GM18511 (cell line): ENCODE results near the gene SLC24A4.

Source experiments
- ATAC-seq: cut with Tn5 transposase; IDR thresholded peaks from one replicate; pipeline ENCODE4 v1.9.1; 2021; ENCODE audit warnings: mild to moderate bottlenecking, moderate library complexity; ENCODE audit not compliant: unreplicated experiment

SLC24A4 gene

DNA sequence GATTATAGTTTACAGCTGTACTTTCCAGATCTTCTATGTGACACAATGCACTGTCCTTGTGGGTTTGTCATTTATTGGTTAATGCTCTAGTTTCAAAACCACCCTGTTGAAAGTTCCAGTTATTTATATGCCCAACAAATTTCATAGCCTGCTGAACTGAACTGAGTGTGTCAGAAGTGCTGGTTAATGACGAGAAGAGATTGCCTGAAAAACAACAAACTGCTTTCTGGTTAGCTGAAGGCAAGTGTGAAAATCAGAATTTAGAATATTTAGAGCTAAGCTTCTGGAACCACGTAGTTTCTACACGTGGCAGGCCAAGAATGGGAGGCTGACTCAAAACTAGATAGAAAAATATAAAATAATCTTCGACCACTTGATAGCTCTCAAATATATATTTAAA, 171.5 kb downstream of the SLC24A4 start:
- no peak for ATAC-seq

DNA sequence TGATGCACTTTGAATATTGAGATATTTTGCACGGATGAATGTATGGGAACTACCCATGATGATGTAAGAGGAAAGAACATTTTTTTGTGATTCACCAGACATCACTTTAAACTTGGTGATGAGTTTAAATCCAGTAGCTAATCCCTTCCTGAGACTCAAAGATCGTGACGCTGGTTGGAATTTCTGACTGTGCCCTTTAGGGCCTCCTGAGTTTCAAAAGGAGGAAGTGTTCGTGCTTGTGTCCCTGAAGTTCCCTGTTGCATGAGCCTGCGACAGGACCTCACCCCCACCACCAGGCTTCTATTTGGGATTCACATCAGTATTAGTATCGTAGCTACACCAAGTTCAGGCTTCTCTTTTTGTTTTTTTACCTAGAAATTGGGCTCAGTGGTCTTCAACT, 172.1 kb downstream of the SLC24A4 start:
- ATAC-seq, result no peak

DNA sequence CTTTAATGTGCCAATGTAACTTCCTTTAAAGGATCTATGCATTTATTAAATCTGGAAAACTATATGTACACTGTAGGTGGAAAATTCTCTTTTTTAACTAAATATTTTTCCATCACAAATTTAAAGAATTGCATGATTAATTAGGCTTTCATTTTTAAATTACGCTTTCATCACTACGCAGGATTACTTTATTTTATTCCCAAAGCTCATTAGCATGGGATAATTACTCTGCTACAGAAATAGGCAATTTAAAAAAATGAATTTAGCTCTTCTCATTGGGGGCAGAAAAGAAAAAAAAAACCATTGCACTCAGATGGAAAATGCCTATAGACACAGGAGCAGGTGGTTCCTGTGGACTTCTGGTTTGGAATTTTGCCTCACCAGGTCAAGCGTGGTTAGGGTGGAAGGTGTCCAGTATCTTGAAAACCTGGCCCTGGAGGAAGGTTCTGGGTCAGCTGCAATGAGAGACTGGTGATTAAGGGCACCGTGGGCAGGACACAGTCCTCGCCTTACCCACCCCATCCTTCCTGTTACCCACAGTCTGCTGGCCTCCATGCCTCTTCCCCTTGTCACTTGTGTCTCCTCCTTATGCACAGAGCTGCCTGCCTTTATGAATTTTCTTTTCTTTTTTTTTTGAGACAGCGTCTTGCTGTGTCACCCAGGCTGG, 173.4 kb downstream of the SLC24A4 start:
- no peak for ATAC-seq

DNA sequence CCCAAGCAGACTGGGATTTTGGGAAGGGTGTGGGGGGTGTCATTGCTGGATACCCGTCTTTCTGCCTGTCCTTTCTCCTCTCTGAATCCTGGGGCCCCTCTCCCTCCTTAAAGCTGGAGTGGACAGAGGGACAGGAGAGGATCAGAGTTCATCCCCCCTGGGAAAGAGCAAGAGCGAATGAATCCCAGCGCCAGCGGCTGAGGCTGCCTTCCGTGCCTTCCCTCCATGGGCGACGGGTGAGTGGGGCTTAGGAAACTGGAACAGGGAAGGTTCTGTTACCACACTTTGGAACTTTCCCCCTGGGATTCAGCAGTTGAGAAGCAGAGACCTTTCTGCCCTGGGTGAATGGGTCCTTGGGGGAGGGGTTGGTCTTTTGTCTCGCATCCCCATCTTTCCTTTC, 174.4 kb downstream of the SLC24A4 start:
- no peak for ATAC-seq

DNA sequence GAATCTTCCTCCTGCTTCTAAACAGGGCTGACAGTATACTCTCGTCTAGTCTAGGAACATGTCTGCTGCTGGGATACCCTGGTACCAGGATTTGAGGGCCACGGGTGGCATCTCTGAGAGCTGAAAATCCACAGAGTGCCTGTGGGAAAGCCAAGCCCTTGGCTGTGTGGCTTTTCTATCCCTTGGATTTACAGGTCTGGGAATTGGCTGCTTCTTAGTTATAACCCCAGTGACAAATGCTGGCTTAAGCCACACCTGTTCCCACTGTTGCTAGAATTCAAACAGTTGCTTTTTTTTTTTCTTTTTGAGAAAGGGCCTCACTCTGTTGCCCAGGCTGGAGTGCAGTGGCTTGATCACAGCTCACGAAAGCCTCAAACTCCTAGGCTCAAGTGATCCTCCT, 176.3 kb downstream of the SLC24A4 start:
- ATAC-seq, result no peak

DNA sequence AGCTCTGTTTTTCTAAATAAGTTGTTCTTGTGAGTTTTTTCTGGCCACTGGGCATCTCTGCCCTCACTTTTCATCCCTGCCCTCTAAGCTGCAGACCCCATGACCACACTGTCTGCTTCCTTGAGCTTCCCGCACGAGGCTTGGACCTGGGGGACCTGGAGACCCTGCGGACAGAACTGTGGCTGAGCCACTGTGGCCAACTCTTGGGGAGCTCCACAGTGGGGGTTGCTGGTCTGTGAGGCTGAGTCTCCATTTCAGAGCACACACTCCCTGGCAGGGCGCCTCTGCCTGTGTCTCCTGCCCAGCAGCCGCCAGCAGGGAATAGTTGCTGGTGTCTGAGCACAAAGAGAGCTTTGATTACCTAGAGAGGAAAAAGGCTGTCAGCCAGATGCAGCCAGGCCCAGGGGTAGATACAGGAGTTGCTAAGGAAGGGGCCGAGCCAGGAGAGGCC, 177.6 kb downstream of the SLC24A4 start:
- no peak for ATAC-seq

DNA sequence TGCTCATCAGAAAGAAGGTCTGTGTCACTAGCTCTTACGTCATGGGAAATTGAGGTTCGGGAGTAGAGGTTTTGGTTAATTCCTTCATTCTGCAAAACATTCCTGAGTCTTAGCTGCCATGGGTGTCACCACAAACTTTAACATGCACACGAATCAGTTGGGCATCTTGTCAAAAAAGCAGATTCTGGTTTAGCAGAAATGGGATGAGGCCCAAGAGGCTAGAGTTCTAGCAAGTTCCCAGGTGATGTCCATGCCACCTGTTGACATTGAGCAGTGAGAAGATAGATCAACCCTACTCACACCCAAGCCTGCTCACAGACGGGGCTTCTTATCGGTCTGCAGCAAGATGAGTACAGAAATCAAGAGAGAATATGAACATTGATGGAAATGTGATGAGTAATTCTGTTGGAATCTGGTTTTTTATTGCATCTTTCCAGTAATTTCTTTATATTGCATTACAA, 179.0 kb downstream of the SLC24A4 start:
- no peak for ATAC-seq

DNA sequence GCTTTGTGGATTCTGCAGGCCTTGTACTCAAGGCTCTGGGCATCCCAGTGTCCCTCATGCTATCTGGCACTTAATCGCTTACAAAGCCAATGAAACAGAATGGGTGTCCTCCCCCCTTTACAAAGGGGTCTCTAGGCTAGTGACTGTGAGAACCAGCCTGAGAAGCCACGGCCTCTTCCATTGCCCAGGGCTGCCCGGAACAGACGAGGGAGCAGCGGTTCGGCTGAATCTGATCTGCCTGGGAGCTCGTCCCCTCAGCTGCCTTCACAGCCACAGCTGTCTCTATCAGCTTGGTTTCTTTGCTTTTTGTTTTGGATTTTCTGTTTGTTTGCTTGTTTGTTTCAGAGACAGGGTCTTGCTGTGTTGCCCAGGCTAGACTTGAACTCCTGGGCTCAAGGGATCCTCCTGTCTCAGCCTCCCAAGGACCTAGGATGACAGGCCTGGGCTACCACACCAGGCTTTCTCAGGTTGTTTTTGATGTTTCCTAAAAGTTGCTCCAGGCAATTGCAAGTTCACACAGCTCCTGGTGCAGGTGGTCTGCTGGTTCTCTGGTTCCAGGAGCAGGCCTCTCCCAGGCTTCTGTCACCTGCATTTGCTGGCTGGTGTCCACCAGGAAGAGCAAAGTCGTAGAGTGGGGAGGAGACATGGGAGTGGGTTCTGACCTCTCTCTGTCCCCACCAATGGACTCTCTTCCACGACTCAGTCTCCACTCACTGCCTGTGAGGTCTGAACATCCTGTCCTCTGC, 179.7 kb downstream of the SLC24A4 start:
- ATAC-seq, result no peak

DNA sequence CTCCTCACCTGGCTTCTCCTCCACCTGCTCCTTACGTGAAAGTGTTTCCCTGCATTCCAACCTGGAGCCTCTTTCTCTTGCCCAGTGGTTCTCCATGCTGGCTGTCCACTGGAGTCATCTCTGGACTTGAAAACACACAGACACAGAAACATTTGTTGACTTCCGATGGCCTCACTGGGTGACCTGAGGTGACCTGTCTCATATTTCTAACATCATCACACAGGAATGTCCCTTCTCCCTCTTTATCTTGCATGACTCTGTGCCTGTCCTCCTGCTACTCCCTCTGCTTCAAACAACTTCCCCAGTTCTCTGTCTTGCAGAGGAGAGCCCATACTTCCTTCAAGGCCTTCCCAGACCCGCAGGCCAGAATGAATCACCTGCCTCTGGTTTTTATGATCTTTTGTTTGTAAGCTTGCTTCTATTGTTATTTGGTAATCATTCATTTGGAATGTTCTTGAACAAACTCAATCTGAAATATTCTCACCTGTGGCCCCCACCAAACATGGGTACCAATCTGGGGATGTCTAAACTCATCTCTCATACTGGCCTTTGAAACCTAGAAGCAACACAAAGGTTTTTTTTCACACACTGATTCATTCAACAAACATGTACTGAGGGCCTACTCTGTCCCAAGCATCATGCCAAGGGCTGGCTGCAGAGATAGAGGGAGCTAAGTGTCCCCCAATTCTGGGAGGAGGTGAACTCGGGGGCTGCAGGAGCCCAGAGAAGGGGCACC, 181.0 kb downstream of the SLC24A4 start:
- no peak for ATAC-seq

DNA sequence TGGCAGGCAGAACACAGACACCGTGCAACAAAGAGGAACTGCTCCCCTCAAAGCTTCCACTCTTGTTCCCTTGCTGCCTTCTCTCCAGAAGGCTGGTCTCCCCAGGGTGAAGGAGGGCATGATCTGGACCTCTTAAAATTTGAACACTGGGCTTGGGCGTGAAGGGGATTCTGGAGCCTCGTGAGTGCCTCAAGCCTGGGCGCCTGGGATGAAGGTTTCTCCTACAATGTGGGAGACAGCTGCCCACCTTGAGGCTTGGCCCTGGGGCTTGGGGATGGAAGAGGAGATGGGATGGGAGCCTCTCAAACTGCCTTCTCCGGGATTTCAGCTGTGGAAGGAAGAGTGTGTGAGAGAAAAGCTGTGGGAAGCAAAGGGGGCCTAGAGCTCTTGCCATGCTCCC, 182.9 kb downstream of the SLC24A4 start:
- no peak for ATAC-seq

DNA sequence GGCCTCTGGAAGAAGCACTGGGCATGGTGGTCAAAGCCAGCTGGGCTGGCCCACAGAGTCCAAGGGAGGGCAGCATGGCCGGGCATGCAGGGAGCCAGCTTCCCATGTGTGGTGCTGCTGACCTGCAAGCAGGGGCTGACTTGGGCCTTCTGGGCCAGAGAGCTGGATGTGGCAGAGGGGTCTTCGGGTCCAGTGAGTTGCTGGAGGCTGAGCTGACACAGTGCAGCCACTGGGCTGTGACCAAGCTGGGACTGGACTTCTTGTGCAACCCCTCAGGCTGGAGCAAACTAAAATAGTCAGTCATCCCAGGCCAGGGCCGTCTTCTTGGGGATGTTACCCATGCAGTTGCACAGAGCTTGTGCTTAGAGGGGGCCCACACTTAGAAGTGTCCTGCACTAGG, 183.3 kb downstream of the SLC24A4 start:
- no peak for ATAC-seq

DNA sequence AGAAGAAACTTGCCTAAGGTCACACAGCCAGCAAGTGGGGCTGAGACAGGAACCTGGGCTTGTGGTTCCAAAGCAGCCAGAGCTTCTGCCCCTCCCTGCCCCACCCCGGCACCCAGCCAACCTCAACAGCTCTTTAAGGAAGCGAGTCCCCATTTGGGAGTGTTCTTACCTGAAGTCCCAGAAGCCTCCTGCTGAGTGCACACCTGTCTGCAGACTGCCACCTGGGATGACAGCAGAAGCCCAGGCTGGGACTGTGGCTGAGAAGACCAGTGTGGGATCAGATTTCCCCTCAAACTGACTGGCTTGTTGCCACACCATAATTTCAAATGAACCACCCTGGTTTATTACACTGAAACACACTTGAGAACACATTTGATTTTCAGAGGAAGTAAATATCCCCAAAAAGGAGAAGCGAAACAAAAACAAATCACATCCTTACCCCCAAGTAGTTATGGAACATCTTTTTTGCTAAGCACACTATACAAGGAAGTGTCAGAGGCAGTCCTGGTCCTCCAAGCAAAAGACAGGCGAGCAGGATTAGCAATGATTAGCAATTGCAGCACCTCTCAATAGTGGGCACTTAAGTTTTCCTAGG, 184.3 kb downstream of the SLC24A4 start:
- peak; percentile 67 for ATAC-seq

DNA sequence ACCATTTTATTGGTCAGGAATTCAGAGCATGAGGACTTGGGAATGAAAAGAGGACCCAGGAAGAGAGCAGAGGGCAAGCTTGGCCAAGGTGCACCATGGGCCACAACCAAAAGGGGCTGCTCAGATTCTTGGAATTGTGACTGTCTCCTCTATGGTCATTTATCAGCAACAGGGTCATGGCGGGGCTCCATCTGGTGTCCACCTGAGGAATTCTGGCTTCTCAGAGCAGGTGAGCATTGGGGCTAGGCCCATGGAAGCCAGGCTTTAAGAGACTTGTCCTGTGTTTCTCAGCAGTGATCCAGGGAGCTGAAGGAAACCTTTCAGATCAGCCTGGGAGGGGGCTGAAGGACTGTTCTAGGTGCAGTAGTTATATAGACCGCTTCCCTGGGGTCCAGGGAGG, 188.0 kb downstream of the SLC24A4 start:
- no peak for ATAC-seq

DNA sequence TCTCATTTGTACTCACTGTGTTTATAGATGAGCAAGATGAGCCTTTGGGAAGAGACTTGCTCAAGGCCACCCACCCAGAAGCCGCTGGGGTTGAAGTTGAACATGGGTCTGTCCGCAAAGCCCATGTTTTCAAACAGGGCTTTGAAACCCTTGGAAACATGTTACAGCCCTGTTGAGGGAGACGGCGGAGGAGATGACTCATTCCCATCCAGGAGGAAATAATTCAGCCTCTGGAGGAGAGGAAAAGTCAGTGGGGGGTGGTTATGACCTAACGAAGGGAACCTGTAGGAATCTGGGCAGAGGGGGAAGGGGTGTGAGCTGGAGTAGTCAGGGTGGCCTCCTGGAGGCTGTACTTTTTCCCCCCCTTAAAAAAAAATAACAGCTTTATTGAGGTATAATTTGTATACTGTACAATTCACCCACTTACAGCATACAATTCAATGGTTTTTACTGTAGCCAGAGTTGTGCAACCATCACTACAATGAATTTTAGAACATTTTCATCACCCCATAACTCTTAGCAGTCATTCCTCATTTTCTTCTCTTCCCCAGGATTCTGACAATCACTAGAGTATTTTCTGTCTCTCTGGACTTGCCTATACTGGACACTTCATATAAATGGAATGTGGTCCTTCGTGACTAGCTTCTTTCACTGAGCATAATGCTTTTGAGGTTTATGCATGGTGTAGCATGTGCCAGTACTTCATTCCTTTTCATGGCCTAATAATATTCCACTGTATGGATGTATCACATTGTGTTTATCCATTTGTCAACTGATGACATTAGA, 188.7 kb downstream of the SLC24A4 start:
- no peak for ATAC-seq

DNA sequence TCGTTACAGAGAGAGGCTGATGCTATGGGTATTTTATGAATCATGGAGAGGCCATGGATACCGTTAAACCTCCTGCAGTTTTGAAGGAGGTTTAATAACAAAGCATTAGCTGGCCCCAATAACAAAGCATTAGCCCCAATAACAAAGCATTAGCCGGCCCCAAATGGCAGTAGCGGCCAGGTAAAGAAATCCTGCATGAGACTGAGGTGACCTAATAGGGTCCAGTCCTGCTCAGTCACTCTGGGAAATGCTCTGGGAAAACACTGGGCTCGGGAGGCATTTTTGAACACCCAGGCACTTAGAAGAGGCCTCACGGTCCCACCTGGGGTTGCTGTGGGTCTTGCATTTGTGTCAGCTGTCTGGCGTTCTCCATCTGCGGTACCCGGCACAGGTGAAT, 189.8 kb downstream of the SLC24A4 start:
- no peak for ATAC-seq

DNA sequence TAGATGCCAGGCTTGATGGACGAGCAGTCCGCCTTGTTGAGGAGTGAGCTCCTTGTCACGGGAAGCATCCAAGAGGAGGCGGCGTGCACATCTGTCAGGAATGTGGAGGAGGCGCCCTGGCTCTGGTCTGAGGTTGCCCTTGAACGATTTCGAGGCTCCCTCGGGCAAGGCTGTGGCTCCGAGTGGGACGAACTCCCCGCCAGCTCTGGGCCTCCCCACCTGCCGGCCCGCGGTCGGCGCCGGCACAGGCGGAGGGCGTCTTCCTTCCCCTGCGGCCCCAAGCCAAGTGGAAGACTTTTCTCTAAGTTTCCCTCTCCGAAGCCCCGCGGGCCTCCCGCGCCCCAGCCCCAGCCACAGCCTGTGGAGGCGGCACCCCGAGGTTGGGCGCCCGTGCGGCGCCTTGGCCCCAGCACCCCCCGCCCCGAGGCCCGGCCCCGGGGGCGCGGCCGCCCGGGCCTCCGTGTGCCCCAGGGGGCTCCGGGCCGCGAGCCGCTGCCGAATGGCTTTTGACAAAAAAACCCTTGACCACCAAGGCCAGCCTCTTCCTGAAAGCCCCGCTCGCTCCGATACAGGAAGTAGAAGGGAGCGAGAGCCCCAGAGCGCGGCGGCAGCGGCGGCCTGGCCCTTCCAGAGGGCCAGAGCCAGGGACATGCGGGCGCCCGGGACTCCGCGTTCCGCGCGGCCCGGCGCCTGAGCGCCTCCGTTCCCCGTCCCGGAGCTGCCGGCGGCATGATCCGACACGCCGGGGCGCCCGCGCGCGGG, 190.4 kb downstream of the SLC24A4 start, which contains the start of gene RIN3:
RIN3 (plus strand) TSS at position 578 of the 762 bp plus-strand sequence; CDS start at position 730, 152 bp downstream.
- peak; percentile 73 for ATAC-seq

DNA sequence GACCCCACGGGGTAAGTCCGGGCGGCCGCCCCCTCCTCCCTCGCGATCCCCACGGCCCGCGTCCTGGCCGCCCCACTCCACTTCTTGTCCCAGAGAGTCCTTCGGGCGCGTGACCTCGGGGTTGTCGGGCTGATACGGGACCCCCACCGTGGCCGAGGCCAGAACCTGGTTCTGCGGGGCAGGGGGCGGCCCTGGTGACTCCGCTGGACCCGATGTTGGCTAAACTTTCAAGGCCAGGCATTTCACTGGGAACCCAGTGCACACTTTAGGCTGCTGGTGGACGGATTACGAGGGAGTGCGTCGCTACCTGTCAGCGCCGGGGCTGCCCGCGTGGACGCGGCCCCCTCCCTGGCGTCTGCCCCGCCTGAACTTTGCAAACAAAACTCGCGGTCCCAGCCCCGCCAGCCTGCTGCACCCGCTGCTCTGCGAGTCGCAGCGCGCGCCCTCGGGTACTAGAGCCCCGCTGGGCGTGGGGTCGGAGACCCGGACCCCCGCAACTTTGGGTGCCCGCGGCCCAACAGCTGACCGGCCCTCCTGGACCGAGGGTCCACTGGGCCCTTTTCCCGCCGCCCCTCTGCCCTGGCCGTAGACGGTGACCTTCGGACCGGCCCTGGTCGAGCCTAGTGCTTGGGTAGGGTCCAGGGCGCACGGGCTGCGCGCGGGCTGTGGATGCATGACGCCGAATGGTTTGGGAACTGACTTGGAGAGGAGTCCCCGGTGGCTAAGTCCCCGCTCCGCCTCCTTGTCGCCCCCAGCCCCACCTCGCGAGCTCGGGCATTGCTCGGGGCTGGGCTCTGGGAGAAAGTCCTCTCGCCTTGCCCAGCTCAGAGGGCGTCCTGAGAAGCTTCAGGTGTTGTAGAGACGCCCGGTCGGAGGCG, 191.2 kb downstream of the SLC24A4 start:
- peak; percentile 41 for ATAC-seq

DNA sequence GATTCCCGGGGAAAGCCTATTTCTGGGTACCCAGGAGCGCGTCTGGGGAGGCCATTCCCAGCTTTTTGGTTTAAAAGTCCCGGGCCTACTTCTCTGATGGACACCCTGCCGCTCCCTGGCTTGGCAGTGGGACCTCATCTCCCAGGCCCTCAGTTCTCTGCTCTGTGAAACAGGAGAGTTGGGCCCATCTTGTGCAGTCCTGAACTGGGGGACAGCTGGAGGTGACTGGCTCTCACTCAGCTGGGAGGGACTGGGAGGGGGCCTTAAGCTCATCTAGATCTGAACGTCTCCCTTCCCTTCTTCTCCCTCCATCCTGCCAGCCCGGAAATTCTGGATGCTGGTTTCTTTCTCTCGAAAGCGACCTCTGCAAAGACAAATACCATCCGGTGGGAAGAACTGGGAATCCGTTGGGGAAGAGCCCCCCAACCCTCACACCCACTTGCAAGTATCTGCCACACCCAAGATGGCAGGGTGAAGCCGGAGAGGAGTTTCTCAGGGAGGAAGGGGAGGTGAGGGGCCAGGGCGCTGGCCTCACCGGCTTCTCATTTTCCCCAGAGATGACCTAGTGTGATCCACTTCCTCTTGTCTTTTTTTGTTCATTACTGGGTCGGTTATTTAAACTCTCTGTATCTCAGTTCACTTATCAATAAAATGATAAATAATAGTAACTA, 192.0 kb downstream of the SLC24A4 start:
- no peak for ATAC-seq
